Body of pancreas (tissue), 4 donors: ENCODE measurements around the gene CTSG.

Experiments
- POLR2A ChIP-seq, 3 donors: fragments of 450-650 bp; IDR thresholded peaks; one replicate each; pipeline ENCODE4 v1.6.1; 2016; ENCODE audit warnings: antibody characterized with exemption in 3 of 3, mild to moderate bottlenecking in 2 of 3
- TF ChIP-seq, protein P1 (sequence below), 7 experiments: fragments of 450-650 bp in 4 of 7; fragments of 200-600 bp in 3 of 7; sonication (generic) in 3 of 7; IDR thresholded peaks; one replicate each; pipeline ENCODE4 v1.5.1; 2016 to 2019; ENCODE audit warnings: antibody characterized with exemption in 7 of 7

DNA sequence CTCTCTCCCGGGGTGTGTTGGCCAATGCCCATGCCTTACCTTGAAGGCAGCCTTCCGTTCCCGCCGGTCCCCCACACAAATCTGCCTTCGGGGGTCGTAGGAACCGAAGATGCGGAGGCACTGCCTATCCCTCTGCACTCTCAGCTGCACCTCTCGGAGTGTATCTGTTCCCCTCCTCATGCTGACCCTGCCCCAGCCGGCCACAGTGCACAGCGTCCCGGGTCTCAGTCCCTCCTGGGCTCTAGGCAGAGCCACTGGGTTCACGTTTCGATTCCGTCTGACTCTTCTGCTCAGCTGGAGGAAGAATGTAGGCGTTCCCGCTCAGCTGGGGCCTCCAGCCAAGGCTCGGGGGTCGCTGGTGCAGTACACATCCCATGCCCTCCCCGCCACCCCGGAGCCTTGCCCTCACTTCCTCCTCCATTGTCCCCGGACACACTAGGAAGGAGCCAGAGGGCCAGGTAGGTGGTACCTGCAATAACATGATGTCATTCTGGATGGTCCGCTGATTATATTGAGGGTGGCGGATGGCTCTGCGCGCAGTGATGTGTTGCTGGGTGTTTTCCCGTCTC is 1.8 kb downstream of the CTSG start:
- TF ChIP-seq, protein P1, sequence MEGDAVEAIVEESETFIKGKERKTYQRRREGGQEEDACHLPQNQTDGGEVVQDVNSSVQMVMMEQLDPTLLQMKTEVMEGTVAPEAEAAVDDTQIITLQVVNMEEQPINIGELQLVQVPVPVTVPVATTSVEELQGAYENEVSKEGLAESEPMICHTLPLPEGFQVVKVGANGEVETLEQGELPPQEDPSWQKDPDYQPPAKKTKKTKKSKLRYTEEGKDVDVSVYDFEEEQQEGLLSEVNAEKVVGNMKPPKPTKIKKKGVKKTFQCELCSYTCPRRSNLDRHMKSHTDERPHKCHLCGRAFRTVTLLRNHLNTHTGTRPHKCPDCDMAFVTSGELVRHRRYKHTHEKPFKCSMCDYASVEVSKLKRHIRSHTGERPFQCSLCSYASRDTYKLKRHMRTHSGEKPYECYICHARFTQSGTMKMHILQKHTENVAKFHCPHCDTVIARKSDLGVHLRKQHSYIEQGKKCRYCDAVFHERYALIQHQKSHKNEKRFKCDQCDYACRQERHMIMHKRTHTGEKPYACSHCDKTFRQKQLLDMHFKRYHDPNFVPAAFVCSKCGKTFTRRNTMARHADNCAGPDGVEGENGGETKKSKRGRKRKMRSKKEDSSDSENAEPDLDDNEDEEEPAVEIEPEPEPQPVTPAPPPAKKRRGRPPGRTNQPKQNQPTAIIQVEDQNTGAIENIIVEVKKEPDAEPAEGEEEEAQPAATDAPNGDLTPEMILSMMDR (IDR thresholded peaks at IDR 0.05): no peak
- no peak for TF ChIP-seq POLR2A (IDR thresholded peaks at IDR 0.05)
